A549 (cell line): ENCODE results near the gene IGFBP4. TPM values are rescaled to one million over a fixed set of nuclear protein-coding genes. Genes with fewer than 3 reads are reported as not detected.
"Not testable (repeated sequence)": the region's sequence is repeated elsewhere in the genome, so short reads cannot be mapped to it uniquely, and the experiment has no call there.

Source experiments
- ATAC-seq, 2 experiments: fragments of 200-7000 bp in 1 of 2; fragments of >200 bp in 1 of 2; cut with Nextera tagmentation in 1 of 2; cut with Tn5 transposase in 1 of 2; 3 replicates each; pipeline versions ENCODE4 v1.8.0 to v1.9.1; 2018 to 2020; ENCODE audit warnings: mild to moderate bottlenecking in 1 of 2, moderate library complexity in 1 of 2
- CTCF ChIA-PET: fragments of 300-600 bp; sonication (Branson Sonifier 250); formaldehyde crosslinking; extraction: SDS; loops from one replicate; lab custom pipeline; 2021; ENCODE audit warnings: antibody characterized with exemption, inconsistent platforms; lab: Yijun Ruan, JAX
- POLR2A ChIA-PET: fragments of 350-600 bp; formaldehyde crosslinking; extraction: SDS; loops from one replicate; lab custom pipeline; 2021; ENCODE audit warnings: antibody characterized with exemption, inconsistent platforms; lab: Yijun Ruan, JAX
- DNase-seq, 2 experiments: peaks; one replicate each; pipeline versions ENCODE4 v3.0.0 to v3.0.0-alpha.2; 2011 to 2016; ENCODE audit warnings: low read depth in 1 of 2, low spot score in 1 of 2
- FAIRE-seq: peaks from 2 replicates; lab custom pipeline; 2011; peaks lifted over from hg19 to GRCh38; lab: Jason Lieb, UNC
- H3K27ac ChIP-seq, 2 experiments: fragments of >200 bp; sonication (Bioruptor Twin); formaldehyde crosslinking; 3 replicates each; pipeline ENCODE4 v1.5.1; 2016 to 2017
- H3K4me1 ChIP-seq: fragments of >200 bp; sonication (Bioruptor Twin); formaldehyde crosslinking; 3 replicates; pipeline ENCODE4 v1.6.1; 2016
- H3K4me2 ChIP-seq: fragments of >200 bp; sonication (Bioruptor Twin); formaldehyde crosslinking; 3 replicates; pipeline ENCODE4 v1.6.1; 2016
- H3K4me3 ChIP-seq: fragments of >200 bp; sonication (Bioruptor Twin); formaldehyde crosslinking; 3 replicates; pipeline ENCODE4 v1.5.1; 2016
- H3K9me3 ChIP-seq: fragments of >200 bp; sonication (Bioruptor Twin); formaldehyde crosslinking; 3 replicates; pipeline ENCODE4 v1.6.1; 2016
- CEBPB ChIP-seq, 2 experiments: fragments of >200 bp in 1 of 2; sonication (Bioruptor Twin) in 1 of 2; formaldehyde crosslinking in 1 of 2; IDR thresholded peaks; 2 replicates each; pipeline ENCODE4 v1.6.1; 2012 to 2016
- CTCF ChIP-seq: fragments of >200 bp; sonication (Bioruptor Twin); formaldehyde crosslinking; IDR thresholded peaks from 3 replicates; pipeline ENCODE4 v1.5.1; 2016
- ESRRA ChIP-seq: fragments of 150-350 bp; IDR thresholded peaks from 2 replicates; pipeline ENCODE4 v1.6.1; 2014; ENCODE audit warnings: mild to moderate bottlenecking, low read length, borderline replicate concordance
- FOSL2 ChIP-seq, 2 experiments: fragments of 450-650 bp in 1 of 2; fragments of >200 bp in 1 of 2; sonication (Bioruptor Twin) in 1 of 2; formaldehyde crosslinking; IDR thresholded peaks; 2 replicates each; pipeline versions ENCODE4 v1.5.0 to v1.6.1; 2016 to 2020; ENCODE audit warnings: mild to moderate bottlenecking in 1 of 2, moderate library complexity in 1 of 2
- HES2 ChIP-seq: fragments of >200 bp; sonication (Bioruptor Twin); formaldehyde crosslinking; IDR thresholded peaks from 2 replicates; pipeline ENCODE4 v1.6.1; 2016
- HMGXB4 ChIP-seq: fragments of 250-450 bp; sonication (Bioruptor Pico); IDR thresholded peaks from 2 replicates; pipeline ENCODE4 v1.5.0; 2021; ENCODE audit warnings: mild to moderate bottlenecking, moderate library complexity, borderline replicate concordance
- HOXA7 ChIP-seq: fragments of 250-450 bp; sonication (Bioruptor Pico); IDR thresholded peaks from 2 replicates; pipeline ENCODE4 v1.5.0; 2020; ENCODE audit warnings: mild to moderate bottlenecking, moderate library complexity
- MAZ ChIP-seq: fragments of 150-350 bp; IDR thresholded peaks from 2 replicates; pipeline ENCODE4 v1.6.1; 2014; ENCODE audit warnings: antibody characterized with exemption, low read depth, low read length, borderline replicate concordance
- NR3C1 ChIP-seq: fragments of >200 bp; sonication (Bioruptor Twin); formaldehyde crosslinking; IDR thresholded peaks from 3 replicates; pipeline ENCODE4 v1.6.1; 2017
- RAD21 ChIP-seq, 2 experiments: fragments of >200 bp in 1 of 2; sonication (Bioruptor Twin) in 1 of 2; formaldehyde crosslinking in 1 of 2; IDR thresholded peaks in 1 of 2; conservative IDR thresholded peaks in 1 of 2; 2 replicates in 1 of 2; 3 replicates in 1 of 2; pipeline ENCODE4 v1.6.1; 2012 to 2018; ENCODE audit warnings: inconsistent platforms in 1 of 2
- RNF2 ChIP-seq: fragments of 200-600 bp; sonication (generic); IDR thresholded peaks from 2 replicates; pipeline ENCODE4 v1.6.1; 2016; ENCODE audit warnings: low read depth, mild to moderate bottlenecking, antibody characterized with exemption, moderate library complexity, borderline replicate concordance
- SMC3 ChIP-seq: fragments of >200 bp; sonication (Bioruptor Twin); formaldehyde crosslinking; IDR thresholded peaks from 3 replicates; pipeline ENCODE4 v1.6.1; 2018; ENCODE audit warnings: inconsistent platforms
- whole genome bisulfite sequencing: methylation state at CpG from one replicate; pipeline ENCODE4 v1.1.6; 2017; ENCODE audit errors: missing lambda C conversion rate; 5-methylcytosine and 5-hydroxymethylcytosine counted together
- polyA plus RNA-seq, 4 experiments: library from polyadenylated mRNA; depleted of rRNA in 3 of 4; stranded (reverse); fragments of >200 nt; fragmentation: RNase III in 1 of 4; extraction: RNeasy Plus Mini Kit Qiagen cat#74134 plus additional on column Dnase treatment in 1 of 4; gene quantifications; 2 replicates in 3 of 4; 3 replicates in 1 of 4; pipeline ENCODE4 v1.2.3, GENCODE V29; 2011 to 2017

Gene IGFBP4
- polyA plus RNA-seq, 2 of the 4 experiments (the other 2 are of a cell fraction) = 1,080 to 1,829 TPM

- TF ChIP-seq HMGXB4 (CRISPR knock-in tag) (no peak), ESRRA (no peak)
Observed at GRCh38 chr17:40410082-40410481, 33.2 kb upstream of the IGFBP4 start (continued).

- no peak overlapping the region for H3K4me2 ChIP-seq
- no peak overlapping the region for H3K4me3 ChIP-seq
- 90% methylated on average over 4 of the region's 4 CpGs for WGBS
- DNase-seq (no peak), FAIRE-seq (no peak), ATAC-seq (no peak)
- H3K9me3 ChIP-seq = no peaks in the 10 kb centered on the region
- ChIA-PET CTCF (interaction anchor here (0.6 to 15.1 kb wide), 16 partner anchors 12 to 148 kb away, joined by 3 to 284 read pairs (median 4); partner anchors contain the start of gene GJD3), POLR2A (interaction anchor here (0.8 kb wide), 1 partner anchor 49 kb away, joined by 3 read pairs; no protein-coding TSS in a partner anchor)
- TF ChIP-seq CEBPB (IDR thresholded peaks at IDR 0.05) = peak in 1 of 2 experiments; percentile 39; a peak in 1 of 4 replicates
- no peak for TF ChIP-seq NR3C1
- 0 out of 6 replicates have a peak overlapping the region, but pooled peaks of 1 of the 2 experiments have one; percentile 2 for H3K27ac ChIP-seq
- H3K4me1 ChIP-seq = peaks cover 25% of the 10 kb centered on the region
Observed at GRCh38 chr17:40411821-40412220, 31.4 kb upstream of the IGFBP4 start.

GRCh38 chr17:40412880-40413279 lies 30.4 kb upstream of the IGFBP4 start:
- FAIRE-seq (no peak), ATAC-seq (no peak), DNase-seq (no peak)
- CTCF ChIA-PET = interaction anchor here (1.0 to 15.1 kb wide), 14 partner anchors 10 to 244 kb away, joined by 3 to 284 read pairs (median 9); partner anchors contain the start of gene GJD3
- TF ChIP-seq HES2 (no peak), HOXA7 (CRISPR knock-in tag) (0 out of 2 replicates have a peak, but pooled peaks have one; percentile 23)
- Histone ChIP-seq H3K4me1 (peaks cover 25% of the 10 kb centered on the region), H3K4me2 (no peak overlapping the region), H3K4me3 (no peak overlapping the region), H3K27ac (no peak overlapping the region), H3K9me3 (no peaks in the 10 kb centered on the region)
- POLR2A ChIA-PET = interaction anchor here (0.6 kb wide), 1 partner anchor 8 kb away, joined by 5 read pairs; no protein-coding TSS in a partner anchor

GRCh38 chr17:40414312-40414711 lies 28.9 kb upstream of the IGFBP4 start:
- H3K9me3 ChIP-seq; H3K4me3 ChIP-seq; ATAC-seq; DNase-seq; FAIRE-seq; TF ChIP-seq FOSL2 (IDR thresholded peaks at IDR 0.05): not testable (repeated sequence)
- peak overlapping the region; percentile 30 to 77 for H3K27ac ChIP-seq
- ChIA-PET POLR2A (interaction anchor here (1.0 to 1.1 kb wide), 2 partner anchors 52 to 154 kb away, joined by 4 to 6 read pairs; no protein-coding TSS in a partner anchor), CTCF (interaction anchor here (0.7 to 15.1 kb wide), 25 partner anchors 9 to 183 kb away, joined by 3 to 284 read pairs (median 7); partner anchors contain the start of gene GJD3)
- H3K4me2 ChIP-seq = peak overlapping the region; percentile 85; the same call in 2 of the 3 replicates
- WGBS = 76% methylated on average over 4 of the region's 4 CpGs
- peaks cover 32% of the 10 kb centered on the region for H3K4me1 ChIP-seq
- TF ChIP-seq FOSL2 (CRISPR knock-in tag; IDR thresholded peaks at IDR 0.05) = peak; percentile 30; the same call in 1 of the 2 replicates

GRCh38 chr17:40415390-40415789 lies 27.9 kb upstream of the IGFBP4 start:
- TF ChIP-seq RNF2 = no peak
- TF ChIP-seq MAZ = no peak
- peak; percentile 51 to 57 for TF ChIP-seq RAD21 (conservative IDR thresholded peaks at IDR 0.05 in 1 of 2, IDR thresholded peaks at IDR 0.05 in 1 of 2)
- TF ChIP-seq CTCF = peak; percentile 72
- peak; percentile 52 for TF ChIP-seq SMC3
- TF ChIP-seq, all 56 proteins: peak for 3
- peak overlapping the region; percentile 68 for H3K4me3 ChIP-seq
- H3K27ac ChIP-seq = peak overlapping the region; percentile 30 to 77
- H3K4me2 ChIP-seq = peak overlapping the region; percentile 85
- CTCF ChIA-PET = interaction anchor here (0.6 to 15.1 kb wide), 44 partner anchors 9 to 189 kb away, joined by 3 to 284 read pairs (median 5); partner anchors contain the start of genes GJD3 and IGFBP4
- FAIRE-seq = peak; percentile 59
- H3K9me3 ChIP-seq = no peaks in the 10 kb centered on the region
- POLR2A ChIA-PET = interaction anchor here (0.7 to 1.1 kb wide), 3 partner anchors 53 to 1362 kb away, joined by 3 to 6 read pairs (median 4); no protein-coding TSS in a partner anchor
- peak; percentile 57 to 68 for DNase-seq
- 8% methylated on average over 3 of the region's 3 CpGs for WGBS
- H3K4me1 ChIP-seq = peaks cover 38% of the 10 kb centered on the region
- ATAC-seq = no peak
